Transverse colon (tissue), 4 donors: ENCODE data around the gene ARHGAP40. TPM values are rescaled to one million over a fixed set of nuclear protein-coding genes. Genes with fewer than 3 reads are reported as not detected.

ENCODE experiments used
- DNase-seq: peaks from one replicate; pipeline ENCODE4 v3.0.0-alpha.2; 2019
- H3K27ac ChIP-seq, 4 donors: fragments of 200-600 bp; sonication (generic); 2 replicates each; pipeline ENCODE4 v1.5.1; 2016 to 2018; ENCODE audit warnings: inconsistent platforms in 4 of 4
- H3K27me3 ChIP-seq: fragments of 200-600 bp; sonication (generic); 2 replicates; pipeline ENCODE4 v1.5.1; 2017; ENCODE audit warnings: inconsistent platforms
- H3K36me3 ChIP-seq, 4 donors: fragments of 200-600 bp; sonication (generic); 2 replicates each; pipeline ENCODE4 v1.5.1; 2017 to 2019; ENCODE audit warnings: inconsistent platforms in 4 of 4
- H3K4me1 ChIP-seq, 4 donors: fragments of 200-600 bp; sonication (generic); 2 replicates each; pipeline ENCODE4 v1.5.1; 2017 to 2020; ENCODE audit warnings: inconsistent platforms in 4 of 4
- H3K4me3 ChIP-seq, 4 donors: fragments of 200-600 bp; sonication (generic); 1 replicate in 1 of 4; 2 replicates in 3 of 4; pipeline versions ENCODE4 v1.5.1 to v1.6.1; 2017 to 2019; ENCODE audit warnings: inconsistent platforms in 4 of 4
- H3K9me3 ChIP-seq, 2 donors: fragments of 200-600 bp; sonication (generic); 2 replicates each; pipeline ENCODE4 v1.5.1; 2017 to 2019; ENCODE audit warnings: inconsistent platforms in 2 of 2
- EP300 ChIP-seq: sonication (generic); formaldehyde crosslinking; IDR thresholded peaks from one replicate; pipeline ENCODE4 v1.6.1; 2017; ENCODE audit warnings: antibody characterized with exemption, low read depth
- POLR2A ChIP-seq: fragments of 450-650 bp; IDR thresholded peaks from one replicate; pipeline ENCODE4 v1.6.1; 2016; ENCODE audit warnings: antibody characterized with exemption, mild to moderate bottlenecking, moderate library complexity
- POLR2AphosphoS5 ChIP-seq, 3 donors: sonication (generic); formaldehyde crosslinking; IDR thresholded peaks; one replicate each; pipeline ENCODE4 v1.6.1; 2016; ENCODE audit warnings: antibody characterized with exemption in 3 of 3
- WGBS, 2 donors: methylation state at CpG; one replicate each; pipeline ENCODE4 v1.1.5; 2018; ENCODE audit warnings: low coverage in 1 of 2; 5-methylcytosine and 5-hydroxymethylcytosine counted together
- in situ Hi-C, 4 donors: fragments of 200-750 bp; cut with MboI; loops; one replicate each; pipeline versions ENCODE4 v1.15.0 to v1.15.1; 2017; ENCODE audit warnings: low sequenced_read_pairs in 3 of 4, low pct_ligation_motif_present in 1 of 4, low pct_unique_long_range_greater_than_20kb in 1 of 4
- intact Hi-C: fragments of 100-400 bp; cut with DNase I; formaldehyde crosslinking; loops from one replicate; pipeline ENCODE4 v1.15.1; 2023; ENCODE audit warnings: low total_unique reads
- total RNA-seq, 4 donors: library from RNA; depleted of rRNA; stranded (reverse); fragments of >200 nt; gene quantifications; one replicate each; pipeline ENCODE4 v1.1.0, GENCODE V29; 2016
- TF ChIP-seq, protein P1 (sequence below), 5 experiments: fragments of 200-600 bp in 3 of 5; fragments of 450-650 bp in 2 of 5; sonication (generic) in 3 of 5; IDR thresholded peaks; 1 replicate in 2 of 5; 2 replicates in 3 of 5; pipeline ENCODE4 v1.5.1; 2016 to 2017; ENCODE audit warnings: antibody characterized with exemption in 5 of 5, inconsistent platforms in 3 of 5, mild to moderate bottlenecking in 2 of 5, moderate library complexity in 1 of 5

Gene ARHGAP40
- total RNA-seq, 4 donors from 2014 or later = not detected

DNA sequence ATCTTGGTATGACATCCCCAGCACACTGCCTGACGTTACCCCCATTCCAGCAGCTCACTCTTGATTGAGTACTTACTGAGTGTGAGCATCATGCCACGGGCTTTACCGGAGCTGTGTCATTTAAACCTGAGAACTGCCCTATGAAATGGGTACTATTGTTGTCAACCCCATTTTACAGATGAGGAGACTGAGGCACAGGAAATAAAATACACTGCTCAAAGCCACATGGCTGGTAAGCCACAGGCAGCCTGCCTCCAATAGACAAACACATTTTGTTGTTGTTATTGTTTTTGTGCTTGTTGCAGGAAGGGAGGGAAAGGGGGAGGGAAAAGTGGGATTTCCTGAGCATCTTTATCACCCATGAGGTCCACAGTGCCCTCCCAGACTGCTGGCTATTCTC lies 69.2 kb downstream of the ARHGAP40 start:
- intact Hi-C loops (no loop called here), in situ Hi-C loops (no loop called here)
- Histone ChIP-seq H3K27me3 (peaks cover 70% of the 10 kb centered on the region), H3K36me3 (no peaks in the 10 kb centered on the region), H3K4me1 (peaks cover 0 to 13% (median 11%) of the 10 kb centered on the region in 4 donors), H3K27ac (no peak overlapping the region), H3K9me3 (no peaks in the 10 kb centered on the region), H3K4me3 (no peak overlapping the region)
- 71 to 100% methylated on average over 2 to 3 of the region's 3 CpGs for WGBS, 2 donors
- no peak for DNase-seq
- TF ChIP-seq, protein P1, sequence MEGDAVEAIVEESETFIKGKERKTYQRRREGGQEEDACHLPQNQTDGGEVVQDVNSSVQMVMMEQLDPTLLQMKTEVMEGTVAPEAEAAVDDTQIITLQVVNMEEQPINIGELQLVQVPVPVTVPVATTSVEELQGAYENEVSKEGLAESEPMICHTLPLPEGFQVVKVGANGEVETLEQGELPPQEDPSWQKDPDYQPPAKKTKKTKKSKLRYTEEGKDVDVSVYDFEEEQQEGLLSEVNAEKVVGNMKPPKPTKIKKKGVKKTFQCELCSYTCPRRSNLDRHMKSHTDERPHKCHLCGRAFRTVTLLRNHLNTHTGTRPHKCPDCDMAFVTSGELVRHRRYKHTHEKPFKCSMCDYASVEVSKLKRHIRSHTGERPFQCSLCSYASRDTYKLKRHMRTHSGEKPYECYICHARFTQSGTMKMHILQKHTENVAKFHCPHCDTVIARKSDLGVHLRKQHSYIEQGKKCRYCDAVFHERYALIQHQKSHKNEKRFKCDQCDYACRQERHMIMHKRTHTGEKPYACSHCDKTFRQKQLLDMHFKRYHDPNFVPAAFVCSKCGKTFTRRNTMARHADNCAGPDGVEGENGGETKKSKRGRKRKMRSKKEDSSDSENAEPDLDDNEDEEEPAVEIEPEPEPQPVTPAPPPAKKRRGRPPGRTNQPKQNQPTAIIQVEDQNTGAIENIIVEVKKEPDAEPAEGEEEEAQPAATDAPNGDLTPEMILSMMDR (IDR thresholded peaks at IDR 0.05) = no peak
- no peak for TF ChIP-seq POLR2AphosphoS5 (IDR thresholded peaks at IDR 0.05)
- no peak for TF ChIP-seq EP300
- no peak for TF ChIP-seq POLR2A

GRCh38 chr20:38671186-38671585 lies 69.6 kb downstream of the ARHGAP40 start:
- in situ Hi-C loops = no loop called here
- intact Hi-C loops = no loop called here

DNA sequence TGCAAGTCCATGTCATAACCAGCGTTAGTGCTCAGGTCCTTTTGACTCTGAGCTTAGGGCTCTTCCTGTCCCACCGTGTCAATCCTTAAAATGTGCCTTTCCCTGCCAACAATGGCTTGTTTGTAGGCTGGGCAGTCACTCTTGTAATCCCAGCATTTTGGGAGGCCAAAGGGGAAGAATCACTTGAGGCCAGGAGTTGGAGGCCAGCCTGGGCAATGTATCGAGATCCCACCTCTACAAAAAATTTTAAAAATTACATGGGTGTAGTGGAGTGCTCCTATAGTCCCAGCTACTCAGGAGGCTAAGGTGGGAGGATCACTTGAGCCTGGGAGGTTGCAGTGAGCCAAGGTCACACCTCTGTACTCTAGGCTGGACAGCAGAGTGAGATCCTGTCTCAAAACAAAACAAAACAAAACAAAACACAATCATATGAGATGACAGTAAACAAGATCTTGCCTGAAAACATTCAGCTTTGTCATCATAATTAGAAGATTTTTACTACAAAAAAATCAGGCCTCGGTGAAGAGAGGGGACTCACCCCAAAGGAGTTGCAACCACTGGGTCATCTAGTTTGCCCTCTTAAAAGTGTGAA lies 70.2 kb downstream of the ARHGAP40 start:
- intact Hi-C loops (no loop called here), in situ Hi-C loops (no loop called here)
- H3K36me3 ChIP-seq = no peaks in the 10 kb centered on the region
- peaks cover 0 to 13% (median 11%) of the 10 kb centered on the region in 4 donors for H3K4me1 ChIP-seq
- H3K27ac ChIP-seq = no peak overlapping the region
- no peak for TF ChIP-seq POLR2AphosphoS5 (IDR thresholded peaks at IDR 0.05)
- no peak for TF ChIP-seq POLR2A
- TF ChIP-seq, protein P1 (IDR thresholded peaks at IDR 0.05) = no peak
- TF ChIP-seq EP300 = no peak
- WGBS, 2 donors = 53 to 78% methylated on average over 1 to 4 of the region's 4 CpGs
- peaks cover 65% of the 10 kb centered on the region for H3K27me3 ChIP-seq
- no peaks in the 10 kb centered on the region for H3K9me3 ChIP-seq
- no peak overlapping the region for H3K4me3 ChIP-seq
- no peak for DNase-seq

More at GRCh38 chr20:38671186-38671585, 69.6 kb downstream of the ARHGAP40 start:
- TF ChIP-seq, protein P1 (IDR thresholded peaks at IDR 0.05) = no peak
- TF ChIP-seq EP300 (no peak), POLR2A (no peak), POLR2AphosphoS5 (IDR thresholded peaks at IDR 0.05) (no peak)
- no peak for DNase-seq
- Histone ChIP-seq H3K27ac (no peak overlapping the region), H3K4me3 (no peak overlapping the region), H3K27me3 (peaks cover 66% of the 10 kb centered on the region), H3K36me3 (no peaks in the 10 kb centered on the region), H3K9me3 (no peaks in the 10 kb centered on the region), H3K4me1 (peaks cover 0 to 13% (median 11%) of the 10 kb centered on the region in 4 donors)
- 17 to 37% methylated on average over 2 to 6 of the region's 6 CpGs for WGBS, 2 donors

DNA sequence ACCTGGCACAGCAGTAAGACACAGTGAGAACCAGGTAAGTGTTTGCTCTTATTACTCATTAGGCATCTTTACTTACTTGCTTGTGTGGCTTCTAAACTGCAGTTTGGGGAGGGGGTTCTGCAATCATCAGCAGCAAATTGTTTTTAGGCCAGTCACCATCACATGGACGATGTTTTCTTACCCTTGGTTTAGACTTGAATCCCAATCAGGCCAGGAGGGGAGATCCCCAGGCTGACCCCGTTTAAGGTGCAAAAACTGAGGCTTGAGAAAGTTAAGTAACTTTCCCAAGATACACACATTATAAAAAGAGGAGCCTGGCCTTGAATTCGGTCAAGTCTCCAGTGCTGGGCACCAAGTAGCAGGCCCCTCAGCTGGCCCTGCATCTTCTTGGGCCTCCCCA lies 70.9 kb downstream of the ARHGAP40 start:
- H3K27ac ChIP-seq = no peak overlapping the region
- no peak overlapping the region for H3K4me3 ChIP-seq
- no peaks in the 10 kb centered on the region for H3K9me3 ChIP-seq
- H3K4me1 ChIP-seq = peaks cover 0 to 13% (median 11%) of the 10 kb centered on the region in 4 donors
- no peaks in the 10 kb centered on the region for H3K36me3 ChIP-seq
- intact Hi-C loops = no loop called here
- TF ChIP-seq POLR2A (no peak), EP300 (no peak), POLR2AphosphoS5 (IDR thresholded peaks at IDR 0.05) (no peak)
- TF ChIP-seq, protein P1 (IDR thresholded peaks at IDR 0.05) = no peak
- in situ Hi-C loops = no loop called here
- 71% methylated on average over 3 of the region's 3 CpGs; no CpG with 5 or more reads in 1 of the 2 donors for WGBS, 2 donors
- peaks cover 65% of the 10 kb centered on the region for H3K27me3 ChIP-seq
- no peak for DNase-seq
